Panc1 (cell line): ENCODE results near the gene RAB14.

ENCODE experiments used
- POLR2AphosphoS5 ChIP-seq: IDR thresholded peaks from 2 replicates; pipeline ENCODE4 v1.6.1; 2012; ENCODE audit warnings: mild to moderate bottlenecking, low read depth, low read length, moderate library complexity
- REST ChIP-seq, 2 experiments: IDR thresholded peaks; 2 replicates each; pipeline ENCODE4 v1.6.1; 2011 to 2012; ENCODE audit warnings: low read depth in 2 of 2, control low read depth in 1 of 2, low read length in 1 of 2, mild to moderate bottlenecking in 1 of 2, moderate library complexity in 1 of 2; ENCODE audit not compliant: insufficient read depth in 1 of 2

- no peak for TF ChIP-seq REST (IDR thresholded peaks at IDR 0.05; ENCODE audit: insufficient read depth in 1 of 2, low read depth in 2 of 2, low read length in 1 of 2)
- TF ChIP-seq POLR2AphosphoS5, result peak; percentile 50; the same call in 1 of the 2 replicates
These were observed at the start of gene RAB14 for GRCh38 chr9:121201738-121202533.
